Mesenchymal stem cell (in vitro differentiated cells and primary cell): ENCODE results near the gene NT5C2.
A peak's percentile ranks its signal among the peaks of the same experiment; 100 is the strongest.

Experiments used
- DNase-seq: peaks from one replicate; pipeline ENCODE4 v3.0.0-alpha.2; 2013
- H2AFZ ChIP-seq: one replicate; pipeline ENCODE4 v1.6.1; 2013; ENCODE audit warnings: low read depth, mild to moderate bottlenecking, control low read depth, inconsistent platforms, low read length, moderate library complexity
- H2AK5ac ChIP-seq: 2 replicates; pipeline ENCODE4 v1.6.1; 2013; ENCODE audit warnings: low read length, moderate library complexity, mild to moderate bottlenecking, inconsistent platforms; ENCODE audit not compliant: severe bottlenecking
- H2BK120ac ChIP-seq: one replicate; pipeline ENCODE4 v1.6.1; 2013; ENCODE audit warnings: low read depth, mild to moderate bottlenecking, inconsistent platforms, low read length, moderate library complexity
- H2BK12ac ChIP-seq, 2 experiments: one replicate each; pipeline ENCODE4 v1.6.1; 2013; ENCODE audit warnings: inconsistent platforms in 2 of 2, low read length in 2 of 2, mild to moderate bottlenecking in 2 of 2, moderate library complexity in 2 of 2, control low read depth in 1 of 2
- H2BK15ac ChIP-seq: one replicate; pipeline ENCODE4 v1.6.1; 2013; ENCODE audit warnings: mild to moderate bottlenecking, low read depth, inconsistent platforms; ENCODE audit not compliant: poor library complexity, severe bottlenecking
- H2BK5ac ChIP-seq: 2 replicates; pipeline ENCODE4 v1.6.1; 2013; ENCODE audit warnings: low read depth, mild to moderate bottlenecking, low read length, control low read depth, inconsistent platforms; ENCODE audit not compliant: poor library complexity, severe bottlenecking
- H3K14ac ChIP-seq, 2 experiments: one replicate each; pipeline ENCODE4 v1.6.1; 2013; ENCODE audit warnings: inconsistent platforms in 2 of 2, low read length in 2 of 2, control low read depth in 1 of 2, mild to moderate bottlenecking in 1 of 2, moderate library complexity in 1 of 2
- H3K18ac ChIP-seq, 2 experiments: one replicate each; pipeline ENCODE4 v1.6.1; 2013; ENCODE audit warnings: inconsistent platforms in 2 of 2, low read length in 2 of 2, control low read depth in 1 of 2, low read depth in 1 of 2, mild to moderate bottlenecking in 1 of 2
- H3K23ac ChIP-seq, 2 experiments: one replicate each; pipeline ENCODE4 v1.6.1; 2013; ENCODE audit warnings: inconsistent platforms in 2 of 2, low read length in 2 of 2, mild to moderate bottlenecking in 2 of 2, moderate library complexity in 2 of 2, control low read depth in 1 of 2
- H3K27ac ChIP-seq: 2 replicates; pipeline ENCODE4 v1.5.1; 2013; ENCODE audit warnings: mild to moderate bottlenecking, moderate library complexity, low read length, control low read depth, inconsistent platforms; ENCODE audit not compliant: poor library complexity, severe bottlenecking
- H3K27me3 ChIP-seq, 2 experiments: 2 replicates each; pipeline versions ENCODE4 v1.6.1 to v1.7.0; 2013; ENCODE audit warnings: low read length in 2 of 2, mild to moderate bottlenecking in 2 of 2, moderate library complexity in 2 of 2, control low read depth in 1 of 2, inconsistent platforms in 1 of 2; ENCODE audit not compliant: control insufficient read depth in 1 of 2, insufficient read depth in 1 of 2
- H3K36me3 ChIP-seq, 2 experiments: 2 replicates each; pipeline versions ENCODE4 v1.6.1 to v1.7.0; 2013; ENCODE audit warnings: low read length in 2 of 2, control low read depth in 1 of 2, inconsistent platforms in 1 of 2, low read depth in 1 of 2, mild to moderate bottlenecking in 1 of 2; ENCODE audit not compliant: insufficient read depth in 2 of 2, control insufficient read depth in 1 of 2
- H3K4ac ChIP-seq, 2 experiments: one replicate each; pipeline ENCODE4 v1.6.1; 2013; ENCODE audit warnings: inconsistent platforms in 2 of 2, low read length in 2 of 2, mild to moderate bottlenecking in 2 of 2, moderate library complexity in 2 of 2, control low read depth in 1 of 2, low read depth in 1 of 2
- H3K4me1 ChIP-seq: 2 replicates; pipeline ENCODE4 v1.6.1; 2013; ENCODE audit warnings: low read depth, low read length, control low read depth; ENCODE audit not compliant: control insufficient read depth, insufficient read depth
- H3K4me2 ChIP-seq: 2 replicates; pipeline ENCODE4 v1.6.1; 2013; ENCODE audit warnings: low read length, mild to moderate bottlenecking, inconsistent platforms; ENCODE audit not compliant: poor library complexity, severe bottlenecking
- H3K4me3 ChIP-seq, 2 experiments: 2 replicates each; pipeline versions ENCODE4 v1.5.1 to v1.7.0; 2013; ENCODE audit warnings: low read length in 2 of 2, mild to moderate bottlenecking in 2 of 2, control low read depth in 1 of 2, low read depth in 1 of 2; ENCODE audit not compliant: insufficient read depth in 1 of 2
- H3K79me1 ChIP-seq: replicated peaks from 2 replicates; pipeline ENCODE4 v1.6.1; 2013; ENCODE audit warnings: mild to moderate bottlenecking, control low read depth, low read length, inconsistent platforms; ENCODE audit not compliant: poor library complexity, severe bottlenecking
- H3K9ac ChIP-seq: 2 replicates; pipeline ENCODE4 v1.7.0; 2013; ENCODE audit warnings: mild to moderate bottlenecking, low read length, moderate library complexity
- H3K9me3 ChIP-seq: 2 replicates; pipeline ENCODE4 v1.7.0; 2013; ENCODE audit warnings: mild to moderate bottlenecking, low read length; ENCODE audit not compliant: control insufficient read depth
- H4K8ac ChIP-seq: one replicate; pipeline ENCODE4 v1.6.1; 2013; ENCODE audit warnings: inconsistent platforms, mild to moderate bottlenecking, low read length, moderate library complexity
- H4K91ac ChIP-seq: one replicate; pipeline ENCODE4 v1.6.1; 2013; ENCODE audit warnings: mild to moderate bottlenecking, low read length, inconsistent platforms
- WGBS: methylation state at CpG from one replicate; pipeline ENCODE4 v1.1.7; 2013; ENCODE audit warnings: mixed read lengths; 5-methylcytosine and 5-hydroxymethylcytosine counted together

NT5C2 gene

DNA sequence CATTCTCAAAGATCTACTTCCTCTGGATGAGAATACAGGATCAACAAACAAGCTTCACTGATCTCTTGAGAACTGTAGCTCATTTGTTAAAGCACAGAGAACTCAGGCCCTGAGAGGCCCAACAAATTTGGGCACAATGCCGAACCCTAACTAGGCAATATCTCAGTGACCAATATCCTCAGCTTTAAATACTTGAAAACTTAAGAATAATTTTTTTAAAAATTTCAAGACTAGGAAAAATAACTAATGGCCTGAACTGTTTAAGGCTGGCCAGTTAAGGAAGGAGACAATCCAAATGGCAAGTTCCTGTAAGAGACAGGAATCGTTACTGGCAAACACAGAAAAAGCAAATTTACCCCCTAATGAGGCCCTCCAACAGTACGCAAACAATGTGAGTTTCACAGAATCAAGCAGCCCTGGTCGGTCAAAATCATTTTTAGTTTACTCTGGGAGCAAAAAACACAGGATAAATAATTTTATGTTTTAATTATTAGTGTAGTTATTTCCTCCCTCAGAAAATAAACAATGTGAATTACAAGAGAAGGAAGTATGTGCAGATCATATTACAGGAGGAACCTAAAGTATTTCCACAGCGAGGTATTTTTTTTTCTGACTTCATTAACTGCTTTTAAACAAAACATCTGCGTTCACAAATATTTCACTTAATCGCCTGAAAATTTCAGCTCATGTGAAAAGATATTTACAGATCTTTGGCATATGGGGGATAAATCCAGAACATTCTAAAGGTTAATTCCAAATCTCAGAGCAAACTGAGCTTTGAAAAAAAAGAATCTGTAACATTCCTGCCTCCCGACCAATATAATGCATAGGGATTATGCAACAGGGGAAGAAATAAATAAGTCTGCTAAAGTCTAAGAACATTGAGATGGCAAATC lies 39.5 kb downstream of the NT5C2 start:
- Histone ChIP-seq H3K18ac (peak overlapping the region in 1 of 2 experiments; percentile 52), H3K27me3 (no peaks in the 10 kb centered on the region), H3K4me3 (peak overlapping the region in 1 of 2 experiments; percentile 45), H3K36me3 (peaks cover 9 to 55% of the 10 kb centered on the region in 2 experiments), H3K4me2 (no peak overlapping the region), H3K4ac (peak overlapping the region in 1 of 2 experiments; percentile 61), H2AFZ (no peak overlapping the region), H4K8ac (no peak overlapping the region), H3K23ac (no peak overlapping the region), H2BK15ac (no peak overlapping the region), H2AK5ac (no peak overlapping the region), H3K79me1 (peaks cover 9% of the 10 kb centered on the region), H3K27ac (peak overlapping the region; percentile 68), H3K4me1 (peaks cover 1% of the 10 kb centered on the region), H2BK12ac (no peak overlapping the region), H3K9ac (peak overlapping the region; percentile 84), H4K91ac (no peak overlapping the region), H2BK5ac (no peak overlapping the region), H3K14ac (no peak overlapping the region), H3K9me3 (no peaks in the 10 kb centered on the region), H2BK120ac (no peak overlapping the region)
- DNase-seq, result peak; percentile 66
- 52% methylated on average over 3 of the region's 8 CpGs for WGBS

DNA sequence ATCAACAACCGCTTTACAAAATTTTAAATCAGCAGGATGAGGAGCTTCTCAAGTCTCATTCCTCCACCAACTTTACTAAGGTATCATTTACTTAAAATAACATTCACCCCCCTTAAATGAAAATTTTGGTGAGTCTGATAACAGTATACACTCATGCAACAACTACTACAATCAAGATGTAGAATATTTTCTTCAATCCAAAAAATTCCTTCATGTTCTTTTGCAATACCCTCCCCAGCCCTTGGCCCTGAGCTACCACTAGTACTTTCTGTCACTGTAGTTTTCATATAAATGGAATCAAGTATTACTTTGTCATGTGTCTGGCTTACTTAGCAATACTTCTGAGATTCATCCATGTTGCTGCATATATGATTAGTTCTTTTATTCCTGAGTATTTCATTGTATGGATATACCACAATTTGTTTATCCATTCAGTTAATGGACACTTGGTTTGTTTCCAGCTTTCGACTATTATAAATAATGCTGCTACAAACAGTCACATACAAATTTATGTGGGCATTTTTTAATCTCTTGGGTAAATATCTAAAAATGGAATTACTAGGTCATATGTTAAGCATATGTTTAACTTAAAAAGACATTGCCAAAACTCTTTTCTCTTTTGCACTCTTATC lies 43.0 kb downstream of the NT5C2 start:
- Histone ChIP-seq H4K8ac (no peak overlapping the region), H3K9ac (no peak overlapping the region), H3K9me3 (no peaks in the 10 kb centered on the region), H3K4me1 (no peaks in the 10 kb centered on the region), H2BK120ac (no peak overlapping the region), H3K27ac (no peak overlapping the region), H3K4me2 (no peak overlapping the region), H2BK15ac (no peak overlapping the region), H3K23ac (no peak overlapping the region), H3K4ac (no peak overlapping the region), H3K36me3 (peaks cover 3 to 38% of the 10 kb centered on the region in 2 experiments), H2AFZ (no peak overlapping the region), H3K4me3 (no peak overlapping the region), H3K79me1 (peaks cover 4% of the 10 kb centered on the region), H2AK5ac (no peak overlapping the region), H3K18ac (no peak overlapping the region), H2BK12ac (no peak overlapping the region), H3K14ac (no peak overlapping the region), H2BK5ac (no peak overlapping the region), H4K91ac (no peak overlapping the region), H3K27me3 (no peaks in the 10 kb centered on the region)
- WGBS, result 100% methylated on average over 1 of the region's 2 CpGs
- no peak for DNase-seq

DNA sequence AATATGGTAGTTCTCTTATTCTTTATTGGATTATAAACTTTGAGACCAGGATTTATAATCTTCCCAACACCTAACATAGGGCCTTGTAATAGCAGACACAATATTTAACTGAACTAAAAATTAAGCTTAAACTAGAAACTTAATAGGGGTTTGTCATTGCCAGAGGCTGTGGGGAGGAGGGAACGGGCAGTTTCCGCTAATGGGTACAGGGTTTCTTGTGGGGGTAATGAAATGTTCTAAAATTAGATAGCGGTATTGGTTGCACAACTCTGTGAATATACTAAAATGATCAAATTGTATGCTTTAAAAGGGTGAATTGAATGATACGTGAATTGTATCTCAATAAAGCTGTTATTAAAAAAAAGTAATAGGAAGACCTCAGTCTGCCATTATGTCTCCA lies 45.4 kb downstream of the NT5C2 start:
- Histone ChIP-seq H3K4me2 (no peak overlapping the region), H4K91ac (no peak overlapping the region), H3K4ac (no peak overlapping the region), H3K4me3 (no peak overlapping the region), H2AFZ (no peak overlapping the region), H2BK5ac (no peak overlapping the region), H3K9me3 (no peaks in the 10 kb centered on the region), H3K18ac (no peak overlapping the region), H3K9ac (no peak overlapping the region), H3K14ac (no peak overlapping the region), H3K36me3 (peaks cover 6 to 34% of the 10 kb centered on the region in 2 experiments), H4K8ac (no peak overlapping the region), H2AK5ac (no peak overlapping the region), H2BK12ac (no peak overlapping the region), H3K79me1 (peaks cover 7% of the 10 kb centered on the region), H3K27ac (no peak overlapping the region), H3K23ac (no peak overlapping the region), H2BK120ac (no peak overlapping the region), H3K27me3 (no peaks in the 10 kb centered on the region), H3K4me1 (peaks cover 2% of the 10 kb centered on the region), H2BK15ac (no peak overlapping the region)
- DNase-seq, result no peak
- WGBS, result 100% methylated on average over 3 of the region's 4 CpGs

DNA sequence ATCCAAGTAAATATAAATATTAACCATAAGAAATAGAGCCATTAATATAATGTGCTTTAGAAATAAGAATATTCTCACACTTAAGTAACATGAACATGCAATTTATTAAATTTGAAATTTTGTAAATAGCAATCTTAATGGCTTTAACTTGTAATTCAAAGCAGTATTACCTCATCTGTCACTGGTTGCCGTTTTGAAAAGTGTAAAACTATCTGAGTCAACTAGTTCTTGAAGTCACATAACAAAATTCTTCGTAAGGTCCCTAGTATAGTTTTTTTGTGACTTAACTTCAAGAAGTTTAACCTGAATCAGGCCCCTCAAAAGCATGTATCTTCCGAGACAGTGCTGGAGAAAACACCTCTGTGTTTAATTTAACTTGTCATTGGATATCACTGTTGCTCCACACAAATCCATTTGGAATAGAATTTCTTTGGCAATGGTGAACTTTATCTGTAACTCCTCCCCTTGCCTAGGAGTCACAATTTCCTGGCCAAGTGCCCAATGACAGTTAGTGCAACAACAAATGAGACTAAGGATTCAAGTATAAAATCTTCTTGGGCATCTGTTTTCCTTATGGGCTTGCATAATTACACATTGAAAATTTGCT lies 47.1 kb downstream of the NT5C2 start:
- Histone ChIP-seq H3K36me3 (peaks cover 3 to 32% of the 10 kb centered on the region in 2 experiments), H3K79me1 (peaks cover 11% of the 10 kb centered on the region), H3K14ac (no peak overlapping the region), H4K8ac (no peak overlapping the region), H3K9me3 (no peaks in the 10 kb centered on the region), H3K9ac (peak overlapping the region; percentile 37), H3K4me3 (peak overlapping the region in 1 of 2 experiments; percentile 38), H3K27me3 (no peaks in the 10 kb centered on the region), H3K4ac (no peak overlapping the region), H2BK5ac (no peak overlapping the region), H2AK5ac (no peak overlapping the region), H3K27ac (peak overlapping the region; percentile 13), H4K91ac (no peak overlapping the region), H3K4me2 (no peak overlapping the region), H2BK120ac (no peak overlapping the region), H3K23ac (no peak overlapping the region), H2BK15ac (no peak overlapping the region), H3K18ac (no peak overlapping the region), H3K4me1 (peaks cover 2% of the 10 kb centered on the region), H2AFZ (no peak overlapping the region), H2BK12ac (no peak overlapping the region)
- peak; percentile 85 for DNase-seq
- WGBS, result 88% methylated on average over 2 of the region's 3 CpGs
